Measurements from ENCODE around the gene DYRK1A. TPM values are rescaled to one million over a fixed set of nuclear protein-coding genes. Genes with fewer than 3 reads are reported as not detected.

DYRK1A gene
- total RNA-seq, 1 donor from 2014 or later: 34.4 TPM

- no peak for DNase-seq (ENCODE audit: low spot score in 2 of 2)
- Histone ChIP-seq H3K4me3 (no peak overlapping the region), H3K27ac (no peak overlapping the region), H3K9me3 (no peaks in the 10 kb centered on the region), H3K27me3 (no peaks in the 10 kb centered on the region), H3K36me3 (no peaks in the 10 kb centered on the region), H3K4me1 (peaks cover 4 to 16% of the 10 kb centered on the region in 2 donors)
- TF ChIP-seq CTCF (IDR thresholded peaks at IDR 0.05): no peak
- intact Hi-C loops (cut with DNase I): loop anchor here (5.0 kb wide), 1 partner anchor 37 kb away; no protein-coding TSS in a partner anchor
Observed at GRCh38 chr21:37385179-37385765, 18.7 kb downstream of the DYRK1A start.

GRCh38 chr21:37386151-37386550 lies 19.6 kb downstream of the DYRK1A start:
- Histone ChIP-seq H3K36me3 (no peaks in the 10 kb centered on the region), H3K9me3 (no peaks in the 10 kb centered on the region), H3K27ac (no peak overlapping the region), H3K4me3 (no peak overlapping the region), H3K4me1 (peaks cover 4 to 11% of the 10 kb centered on the region in 2 donors), H3K27me3 (no peaks in the 10 kb centered on the region)
- intact Hi-C loops (cut with DNase I): loop anchor here (5.0 kb wide), 1 partner anchor 36 kb away; no protein-coding TSS in a partner anchor
- DNase-seq (ENCODE audit: low spot score in 2 of 2): no peak
- no peak for TF ChIP-seq CTCF (IDR thresholded peaks at IDR 0.05)

GRCh38 chr21:37389456-37389855 lies 22.9 kb downstream of the DYRK1A start:
- Histone ChIP-seq H3K27me3 (no peaks in the 10 kb centered on the region), H3K36me3 (no peaks in the 10 kb centered on the region), H3K4me1 (peaks cover 0 to 22% of the 10 kb centered on the region in 2 donors), H3K4me3 (no peak overlapping the region), H3K27ac (no peak overlapping the region), H3K9me3 (no peaks in the 10 kb centered on the region)
- no peak for TF ChIP-seq CTCF (IDR thresholded peaks at IDR 0.05)
- no peak for DNase-seq (ENCODE audit: low spot score in 2 of 2)
- intact Hi-C loops (cut with DNase I): loop anchor here (5.0 kb wide), 1 partner anchor 33 kb away; no protein-coding TSS in a partner anchor

GRCh38 chr21:37391666-37392065 lies 25.1 kb downstream of the DYRK1A start:
- Histone ChIP-seq H3K4me3 (no peak overlapping the region), H3K9me3 (no peaks in the 10 kb centered on the region), H3K4me1 (peaks cover 0 to 26% of the 10 kb centered on the region in 2 donors), H3K27me3 (no peaks in the 10 kb centered on the region), H3K36me3 (no peaks in the 10 kb centered on the region), H3K27ac (no peak overlapping the region)
- intact Hi-C loops (cut with DNase I): no loop called here
- no peak for TF ChIP-seq CTCF (IDR thresholded peaks at IDR 0.05)
- DNase-seq (ENCODE audit: low spot score in 2 of 2): no peak

GRCh38 chr21:37392441-37392840 lies 25.9 kb downstream of the DYRK1A start:
- H3K4me1 ChIP-seq: peaks cover 0 to 27% of the 10 kb centered on the region in 2 donors
- no peaks in the 10 kb centered on the region for H3K9me3 ChIP-seq
- no peak for TF ChIP-seq CTCF (IDR thresholded peaks at IDR 0.05)
- H3K4me3 ChIP-seq: no peak overlapping the region
- H3K27ac ChIP-seq: no peak overlapping the region
- intact Hi-C loops (cut with DNase I): no loop called here
- H3K36me3 ChIP-seq: no peaks in the 10 kb centered on the region
- DNase-seq (ENCODE audit: low spot score in 2 of 2): no peak
- no peaks in the 10 kb centered on the region for H3K27me3 ChIP-seq

All from ascending aorta (tissue), 2 donors.